HG03520 (cell line): ENCODE measurements around the gene CENPB.
"Not testable (repeated sequence)": the region's sequence is repeated elsewhere in the genome, so short reads cannot be mapped to it uniquely, and the experiment has no call there.

Experiments
- ATAC-seq: cut with Tn5 transposase; IDR thresholded peaks from one replicate; pipeline ENCODE4 v1.9.1; 2021; ENCODE audit warnings: mild to moderate bottlenecking, moderate library complexity; ENCODE audit not compliant: unreplicated experiment

CENPB gene

DNA sequence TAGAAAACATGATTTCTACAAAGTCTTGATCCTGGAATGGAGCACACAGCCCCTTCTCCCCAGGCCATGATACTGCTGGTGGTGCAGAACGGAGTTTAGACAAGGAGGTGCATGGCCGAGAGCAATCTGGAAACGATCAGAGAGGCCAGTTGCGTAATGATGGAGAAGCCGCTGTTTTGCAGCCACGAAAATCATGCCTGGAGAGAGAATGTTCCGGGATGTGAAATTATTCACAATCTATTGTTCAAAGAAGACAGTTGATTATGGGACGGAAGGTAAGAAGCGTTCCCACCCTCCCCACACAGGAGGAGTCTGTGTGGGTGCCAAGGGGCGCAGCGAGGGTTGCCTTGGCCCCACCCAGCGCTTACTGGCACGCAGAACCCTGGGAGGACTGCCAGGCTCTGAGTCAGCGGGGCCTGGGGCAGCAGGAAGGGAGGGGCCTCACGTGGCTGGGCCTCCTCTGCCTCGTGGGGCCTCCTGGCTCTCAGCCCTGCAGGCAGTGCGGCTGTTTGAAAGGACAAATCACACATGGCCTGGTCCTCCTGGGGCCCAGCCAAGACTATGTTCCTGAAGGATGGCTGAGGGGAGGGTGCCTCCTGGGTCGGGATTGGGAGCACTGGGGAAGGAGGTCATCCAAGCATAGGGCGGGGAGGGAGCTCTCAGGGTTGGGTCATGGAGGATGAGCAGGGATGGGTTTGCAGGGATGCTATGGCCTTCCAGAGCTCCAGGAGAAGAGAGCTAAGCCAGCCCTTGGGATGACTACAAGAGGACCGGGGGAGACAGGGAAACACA, 25.1 kb upstream of the CENPB start:
- ATAC-seq, result no peak

DNA sequence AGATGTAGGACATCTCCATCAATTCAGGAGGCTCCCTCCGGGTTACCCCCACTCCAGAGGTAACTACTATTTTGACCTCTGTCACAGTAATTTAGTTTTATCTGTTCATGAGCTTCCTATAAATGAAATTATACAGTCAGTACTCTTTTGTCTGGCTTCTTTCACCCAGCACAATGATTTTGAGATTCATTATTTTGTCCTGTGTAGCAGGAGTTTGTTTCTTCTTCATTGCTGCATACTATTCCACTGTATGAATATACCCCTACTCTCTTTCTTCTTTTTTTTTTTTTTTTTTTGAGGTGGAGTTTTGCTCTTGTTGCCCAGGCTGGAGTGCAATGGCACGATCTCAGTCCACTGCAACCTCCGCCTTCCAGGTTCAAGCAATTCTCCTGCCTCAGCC, 22.0 kb upstream of the CENPB start:
- ATAC-seq, result no peak

DNA sequence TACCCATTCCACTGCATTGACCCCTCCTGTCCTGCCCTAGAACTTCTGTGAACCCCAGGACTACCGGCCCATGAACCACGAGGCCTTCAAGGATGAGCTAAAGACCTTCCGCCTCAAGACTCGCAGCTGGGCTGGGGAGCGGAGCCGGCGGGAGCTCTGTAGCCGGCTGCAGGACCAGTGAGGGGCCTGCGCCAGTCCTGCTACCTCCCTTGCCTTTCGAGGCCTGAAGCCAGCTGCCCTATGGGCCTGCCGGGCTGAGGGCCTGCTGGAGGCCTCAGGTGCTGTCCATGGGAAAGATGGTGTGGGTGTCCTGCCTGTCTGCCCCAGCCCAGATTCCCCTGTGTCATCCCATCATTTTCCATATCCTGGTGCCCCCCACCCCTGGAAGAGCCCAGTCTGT, 18.2 kb upstream of the CENPB start:
- ATAC-seq, result no peak

DNA sequence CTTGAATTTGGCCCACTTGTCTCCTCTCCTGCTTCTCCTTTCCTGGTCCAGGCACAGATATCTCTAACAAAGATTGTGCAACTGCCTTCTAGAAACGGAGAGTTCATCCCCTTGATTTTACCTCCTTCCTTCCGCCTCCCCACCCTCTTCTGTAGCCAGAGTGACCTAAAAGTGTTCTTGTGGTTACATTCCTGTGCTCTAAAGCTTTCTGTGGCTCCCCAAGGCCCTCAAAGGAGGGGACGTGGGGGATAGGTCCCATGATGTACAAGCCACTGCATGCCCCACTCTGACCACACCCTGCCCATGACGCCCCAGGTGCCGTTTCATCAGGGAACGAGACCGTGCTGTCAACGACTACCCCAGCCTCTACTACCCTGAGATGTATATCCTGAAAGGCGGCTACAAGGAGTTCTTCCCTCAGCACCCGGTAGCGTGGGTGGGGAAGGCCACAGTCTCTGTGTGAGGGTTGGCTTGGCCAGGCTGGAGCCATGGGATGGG, 17.8 kb upstream of the CENPB start:
- no peak for ATAC-seq

DNA sequence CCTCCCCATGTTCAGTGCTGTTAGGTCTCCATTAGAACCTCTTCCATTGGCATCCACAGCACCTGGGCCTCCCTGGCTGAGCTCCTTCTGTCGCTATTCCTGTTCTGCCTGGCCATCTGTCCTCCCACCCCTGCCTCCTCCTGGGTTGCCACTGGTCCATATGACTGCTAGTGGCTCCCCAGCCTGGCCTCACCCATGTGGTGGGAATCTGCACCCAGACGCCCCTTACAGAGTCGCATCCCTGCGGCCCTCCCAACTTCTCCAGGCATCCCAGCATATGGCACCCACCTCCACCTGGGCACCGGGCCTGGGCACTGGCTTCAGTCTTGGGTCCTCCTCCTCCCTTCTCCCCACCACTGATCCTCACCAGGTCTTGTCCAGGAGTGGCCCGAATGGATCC, 17.3 kb upstream of the CENPB start:
- ATAC-seq, result no peak

DNA sequence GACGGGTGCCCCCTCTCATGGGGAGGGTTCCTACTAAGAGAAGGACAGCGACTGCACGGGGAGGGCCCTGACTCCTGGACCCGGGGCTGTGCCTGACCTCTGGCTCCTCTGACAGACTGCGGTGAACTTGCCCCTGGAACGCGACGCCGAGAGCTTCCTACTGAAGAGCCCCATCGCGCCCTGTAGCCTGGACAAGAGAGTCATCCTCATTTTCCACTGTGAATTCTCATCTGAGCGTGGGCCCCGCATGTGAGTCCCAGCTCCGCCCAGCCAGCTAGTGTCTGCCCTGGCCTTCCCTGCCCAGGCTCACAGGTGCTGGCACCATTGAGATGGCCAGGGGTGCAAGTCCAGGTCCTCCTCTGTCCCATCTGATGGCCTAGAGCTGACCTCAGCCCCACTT, 16.7 kb upstream of the CENPB start:
- no peak for ATAC-seq

DNA sequence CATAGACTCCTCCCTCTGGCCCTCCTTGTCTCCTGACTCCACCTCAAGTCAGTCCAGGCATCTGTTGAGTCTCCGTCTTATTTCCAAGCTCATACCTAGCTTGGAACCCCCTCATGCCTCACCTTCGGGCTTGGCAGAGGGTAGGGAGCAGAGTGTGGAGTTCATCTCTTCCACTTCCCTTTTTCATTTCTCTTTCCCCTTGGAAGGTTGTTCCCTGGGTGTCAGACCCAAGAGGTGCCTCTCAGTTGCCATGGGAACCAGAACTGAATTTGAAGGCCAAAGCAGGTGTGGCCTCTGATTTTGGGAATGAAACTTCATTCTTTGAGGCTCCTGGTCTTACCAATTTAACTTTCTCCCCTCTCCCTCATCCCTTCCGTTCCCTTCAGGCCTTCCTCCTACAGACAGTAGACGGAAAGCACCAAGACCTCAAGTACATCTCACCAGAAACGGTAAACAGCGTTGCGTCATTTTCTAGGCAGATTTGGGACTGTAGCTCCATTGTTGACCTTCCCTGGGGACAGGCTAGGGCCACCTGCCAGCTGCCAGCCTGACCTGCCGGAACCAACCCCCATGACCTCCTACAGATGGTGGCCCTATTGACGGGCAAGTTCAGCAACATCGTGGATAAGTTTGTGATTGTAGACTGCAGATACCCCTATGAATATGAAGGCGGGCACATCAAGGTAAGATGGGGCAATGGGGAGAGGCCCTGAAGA, 16.1 kb upstream of the CENPB start:
- no peak for ATAC-seq

DNA sequence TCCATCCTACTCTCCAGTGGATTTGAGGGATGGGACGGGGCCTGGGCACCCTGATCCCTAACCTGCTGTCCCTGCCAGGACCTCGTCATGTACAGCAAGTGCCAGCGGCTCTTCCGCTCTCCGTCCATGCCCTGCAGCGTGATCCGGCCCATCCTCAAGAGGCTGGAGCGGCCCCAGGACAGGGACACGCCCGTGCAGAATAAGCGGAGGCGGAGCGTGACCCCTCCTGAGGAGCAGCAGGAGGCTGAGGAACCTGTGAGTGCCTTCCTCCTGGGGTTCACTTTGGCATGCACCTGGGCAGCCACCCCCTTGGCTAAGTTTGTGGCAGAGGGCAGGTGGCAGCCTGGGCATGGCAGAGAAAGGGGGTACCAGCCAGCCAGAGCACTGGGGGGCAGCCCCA, 15.3 kb upstream of the CENPB start:
- no peak for ATAC-seq

DNA sequence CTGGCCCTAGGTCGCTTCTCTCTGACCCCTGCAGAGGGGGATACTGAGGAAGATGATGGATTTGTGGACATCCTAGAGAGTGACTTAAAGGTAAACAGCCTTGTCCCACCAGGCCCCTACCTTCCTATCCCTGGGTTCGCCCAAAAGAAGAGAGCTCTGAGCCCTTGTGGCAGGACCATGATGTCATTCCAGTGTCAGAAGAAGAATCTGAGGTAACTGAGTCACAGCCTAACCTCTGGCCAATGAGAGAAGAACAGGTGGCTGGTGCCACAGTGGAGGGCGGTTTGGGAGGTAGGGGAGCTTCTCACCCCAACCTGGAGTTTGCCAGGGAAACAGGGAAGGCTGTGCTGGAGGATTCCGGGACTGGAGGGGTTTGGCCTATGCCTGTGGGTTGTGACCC, 14.8 kb upstream of the CENPB start:
- no peak for ATAC-seq

DNA sequence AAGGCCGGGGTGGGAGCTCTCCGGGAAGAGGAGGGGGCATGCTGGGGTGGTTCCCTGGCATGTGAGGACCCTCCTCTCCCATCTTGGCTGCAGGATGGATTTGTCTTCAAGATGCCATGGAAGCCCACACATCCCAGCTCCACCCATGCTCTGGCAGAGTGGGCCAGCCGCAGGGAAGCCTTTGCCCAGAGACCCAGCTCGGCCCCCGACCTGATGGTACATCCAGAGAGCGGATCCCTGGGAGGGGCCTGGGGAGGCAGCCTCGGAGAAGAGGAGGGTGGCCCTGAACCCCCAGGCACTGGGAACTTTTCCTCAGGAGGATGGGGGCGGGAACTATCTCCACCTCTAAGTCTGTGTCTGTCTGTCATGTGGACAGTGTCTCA, 14.3 kb upstream of the CENPB start:
- no peak for ATAC-seq

DNA sequence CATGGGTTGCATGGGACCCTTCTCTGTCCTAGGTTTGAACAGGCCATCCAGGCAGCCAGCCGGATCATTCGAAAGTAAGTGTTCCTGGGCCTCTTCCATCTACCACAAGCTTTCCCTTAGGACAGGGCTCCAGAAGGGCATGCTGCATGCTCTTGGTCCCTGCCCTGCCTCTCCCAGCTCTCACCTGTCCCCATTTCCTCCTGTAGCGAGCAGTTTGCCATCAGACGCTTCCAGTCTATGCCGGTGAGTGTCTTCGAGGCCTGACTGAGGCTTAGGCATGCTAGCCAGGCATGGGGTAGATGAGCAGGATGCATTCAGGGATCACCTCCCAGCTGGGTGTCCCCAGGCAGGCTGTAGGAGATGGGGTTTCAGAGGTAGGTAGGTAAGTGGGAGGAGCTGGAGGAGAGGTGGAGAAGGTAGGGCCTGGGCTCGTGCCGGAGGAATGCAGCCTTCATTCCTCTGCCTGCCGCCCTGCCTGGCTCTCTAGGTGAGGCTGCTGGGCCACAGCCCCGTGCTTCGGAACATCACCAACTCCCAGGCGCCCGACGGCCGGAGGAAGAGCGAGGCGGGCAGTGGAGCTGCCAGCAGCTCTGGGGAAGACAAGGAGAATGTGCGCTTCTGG, 13.8 kb upstream of the CENPB start:
- ATAC-seq, result no peak

DNA sequence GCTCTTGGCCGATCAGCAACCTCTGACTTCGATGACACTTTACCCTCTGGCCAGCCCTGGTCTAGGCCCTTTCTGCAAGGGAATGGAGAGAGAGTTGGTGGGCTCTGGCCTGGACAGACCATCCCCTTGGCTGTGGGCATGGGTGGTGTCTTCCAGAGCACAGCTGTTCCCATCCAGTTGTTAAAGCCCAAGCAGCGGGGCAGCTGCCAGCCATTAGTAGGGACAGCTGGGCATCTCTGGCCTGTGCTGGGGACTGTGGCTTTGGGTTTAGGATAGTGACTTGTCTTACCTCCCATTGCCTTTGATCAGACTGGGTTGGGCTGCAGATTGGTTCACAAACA, 12.3 kb upstream of the CENPB start:
- no peak for ATAC-seq

DNA sequence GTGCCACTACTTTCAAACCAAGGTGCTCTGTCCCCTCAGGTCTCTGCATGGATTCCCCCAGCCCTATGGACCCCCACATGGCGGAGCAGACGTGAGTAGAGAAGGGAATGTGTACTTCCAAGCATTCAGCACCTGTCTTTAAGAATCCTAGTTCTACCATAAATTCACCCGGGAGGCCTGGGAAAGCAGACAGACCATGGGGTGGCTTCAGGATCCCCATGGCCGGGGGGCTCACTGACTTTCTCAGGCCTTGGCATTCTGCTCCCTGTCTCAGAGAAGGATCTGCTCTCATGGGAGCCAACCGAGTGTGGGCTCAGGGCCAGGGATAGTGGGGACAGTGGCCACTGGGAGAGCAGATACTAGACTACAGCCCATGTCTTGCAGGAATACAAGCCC, 11.8 kb upstream of the CENPB start:
- ATAC-seq, result no peak

DNA sequence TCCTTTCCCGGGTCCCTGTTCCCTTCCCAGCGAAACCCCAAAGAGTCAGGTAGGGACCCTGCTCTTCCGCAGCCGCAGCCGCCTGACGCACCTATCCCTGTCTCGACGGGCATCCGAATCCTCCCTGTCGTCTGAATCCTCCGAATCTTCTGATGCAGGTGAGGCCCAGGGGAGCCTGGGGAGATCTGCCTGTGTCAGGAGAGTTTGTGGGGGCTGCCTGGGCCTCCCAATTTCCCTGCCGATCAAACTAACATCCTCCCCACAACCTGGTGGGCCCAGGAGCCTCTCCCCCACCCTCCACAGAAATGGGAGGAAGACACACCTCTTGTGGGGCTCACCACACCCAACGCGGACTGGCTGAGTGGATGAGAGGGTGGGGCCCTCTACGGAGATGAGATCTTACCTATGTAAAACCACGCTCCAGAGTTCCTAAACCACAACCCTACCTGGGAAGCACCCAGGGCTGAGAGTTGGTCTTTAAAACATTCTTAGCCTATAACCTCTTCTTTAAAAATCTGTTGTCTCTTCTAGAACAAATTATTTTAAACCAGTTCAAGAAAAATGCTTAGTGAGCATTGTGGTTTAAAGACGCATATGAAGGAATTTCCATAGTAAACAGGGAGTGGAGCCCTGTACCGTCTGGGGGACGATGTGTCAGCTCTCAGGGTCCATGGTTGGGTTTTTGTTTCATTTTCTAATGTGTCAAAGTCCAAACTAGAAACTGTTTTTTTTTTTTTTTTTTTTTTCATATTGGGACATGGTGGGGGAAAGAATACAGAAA, 11.2 kb upstream of the CENPB start:
- no peak for ATAC-seq

DNA sequence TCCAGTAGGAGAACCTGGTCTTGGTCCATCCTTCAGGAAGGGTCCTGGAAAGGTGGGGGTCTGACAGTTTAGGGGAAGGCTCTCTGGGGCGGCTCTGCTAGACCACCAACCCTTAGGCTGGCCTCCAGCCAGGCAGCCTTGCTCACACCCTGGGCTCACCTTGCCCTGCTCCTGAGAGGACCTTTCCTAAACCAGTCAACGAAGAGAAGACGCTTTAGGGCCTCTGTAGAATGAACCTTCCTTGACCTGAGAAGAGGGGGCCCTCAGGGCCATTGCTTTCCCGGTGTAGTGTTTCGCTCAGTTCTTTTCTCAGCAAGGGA, 10.6 kb upstream of the CENPB start:
- ATAC-seq, result no peak

DNA sequence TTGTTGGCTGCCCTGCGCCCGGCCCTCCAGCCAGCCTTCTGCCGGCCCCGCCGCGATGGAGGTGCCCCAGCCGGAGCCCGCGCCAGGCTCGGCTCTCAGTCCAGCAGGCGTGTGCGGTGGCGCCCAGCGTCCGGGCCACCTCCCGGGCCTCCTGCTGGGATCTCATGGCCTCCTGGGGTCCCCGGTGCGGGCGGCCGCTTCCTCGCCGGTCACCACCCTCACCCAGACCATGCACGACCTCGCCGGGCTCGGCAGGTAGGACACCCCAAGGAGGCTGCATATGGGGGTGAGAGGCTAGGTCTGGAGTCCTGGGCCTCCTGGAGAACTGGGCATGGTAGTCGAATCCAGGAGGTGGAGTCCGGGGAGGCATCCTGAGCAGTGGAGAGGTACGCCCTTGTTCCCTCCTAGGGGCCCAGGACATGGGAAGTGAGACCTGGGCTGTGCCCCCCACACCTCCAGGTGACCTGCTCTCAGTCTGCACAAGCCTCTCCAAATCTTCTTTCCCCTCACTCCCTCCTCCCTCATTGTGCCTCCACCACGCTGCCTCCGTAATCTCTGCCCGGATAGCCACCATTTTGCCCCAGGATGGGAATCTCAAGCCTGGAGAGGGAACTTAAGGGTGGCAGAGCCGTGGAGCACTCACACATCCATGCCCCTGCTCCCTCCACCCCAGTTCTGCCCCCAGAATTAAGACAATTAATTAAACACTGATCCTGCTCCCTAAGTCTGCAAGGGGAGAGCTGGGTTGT, 10.1 kb upstream of the CENPB start:
- ATAC-seq, result peak; percentile 0

DNA sequence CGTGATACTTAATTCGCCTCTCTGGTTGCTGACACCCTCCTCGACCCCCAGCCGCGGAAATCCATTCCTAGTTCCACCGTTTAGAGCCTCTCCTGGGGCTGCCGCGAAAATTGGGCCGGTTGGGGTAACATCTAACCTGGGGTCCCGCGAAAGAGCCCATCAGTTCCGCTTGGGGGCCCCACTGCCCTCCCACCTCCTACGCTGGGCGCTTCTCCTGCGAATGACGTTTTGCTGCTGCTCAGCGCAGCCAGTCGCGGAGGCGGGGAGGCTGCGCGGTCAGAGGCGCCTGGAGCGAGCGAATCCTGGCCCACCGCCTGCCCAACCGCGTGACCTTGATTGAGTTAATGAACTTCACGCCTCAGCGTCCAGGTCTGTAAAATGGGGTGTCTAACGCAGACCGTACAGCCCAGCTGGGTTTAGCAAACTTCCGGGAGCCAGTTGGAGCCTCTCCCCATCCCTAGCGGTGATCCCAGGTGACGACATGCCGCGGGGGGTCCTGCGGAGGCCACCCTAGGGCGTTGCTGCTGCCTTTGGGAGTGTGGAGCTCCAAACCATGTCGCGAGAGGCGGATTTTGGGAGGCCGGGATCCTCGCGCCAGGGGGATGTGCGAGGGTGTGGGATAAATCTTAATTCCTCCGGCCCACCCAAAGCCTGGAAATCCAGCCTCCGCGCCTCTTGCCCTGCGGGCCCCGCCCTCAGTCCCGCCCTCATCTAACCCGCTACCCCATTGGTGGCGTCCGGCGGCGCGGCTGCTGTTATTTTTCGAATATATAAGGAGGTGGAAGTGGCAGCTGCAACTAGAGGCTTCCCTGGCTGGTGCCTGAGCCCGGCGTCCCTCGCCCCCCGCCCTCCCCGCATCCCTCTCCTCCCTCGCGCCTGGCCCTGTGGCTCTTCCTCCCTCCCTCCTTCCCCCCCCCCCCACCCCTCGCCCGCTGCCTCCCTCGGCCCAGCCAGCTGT, 9.2 kb upstream of the CENPB start, which contains the start of gene CDC25B:
Gene CDC25B (plus strand): TSS at position 800 of the 958 bp plus-strand sequence. CDS start 222 bp downstream, outside the sequence.
- ATAC-seq, result peak; percentile 58

DNA sequence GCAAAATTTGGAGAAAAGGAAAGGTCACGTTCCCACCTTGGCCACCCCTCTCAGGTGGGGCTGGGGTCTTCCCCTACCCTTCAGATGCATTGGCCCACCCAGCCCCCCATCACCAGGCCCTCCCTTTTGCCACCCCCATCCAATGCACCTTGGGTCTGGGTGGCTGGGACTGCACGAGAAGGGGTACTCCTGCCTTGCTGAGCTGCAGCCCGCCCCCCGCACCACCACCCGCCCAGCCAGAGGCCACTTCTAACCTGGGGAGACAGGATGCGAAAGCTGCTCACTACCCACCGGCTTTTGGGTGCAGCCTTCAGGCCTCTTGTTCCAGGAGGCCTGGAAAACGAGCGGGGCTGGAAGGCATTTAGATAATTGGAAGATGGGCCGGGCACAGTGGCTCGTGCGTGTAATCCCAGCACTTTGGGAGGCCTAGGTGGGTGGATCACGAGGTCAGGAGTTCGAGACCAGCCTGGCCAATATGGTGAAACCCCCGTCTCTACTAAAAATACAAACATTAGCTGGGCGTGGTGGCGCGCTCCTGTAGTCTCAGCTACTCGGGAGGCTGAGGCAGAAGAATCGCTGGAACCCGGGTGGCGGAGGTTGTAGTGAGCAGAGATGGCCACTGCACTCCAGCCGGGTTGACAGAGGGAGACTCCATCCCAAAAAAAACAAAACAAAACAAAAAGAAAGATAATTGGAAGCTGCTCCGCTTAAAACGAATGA, 8.3 kb upstream of the CENPB start:
- ATAC-seq, result no peak

DNA sequence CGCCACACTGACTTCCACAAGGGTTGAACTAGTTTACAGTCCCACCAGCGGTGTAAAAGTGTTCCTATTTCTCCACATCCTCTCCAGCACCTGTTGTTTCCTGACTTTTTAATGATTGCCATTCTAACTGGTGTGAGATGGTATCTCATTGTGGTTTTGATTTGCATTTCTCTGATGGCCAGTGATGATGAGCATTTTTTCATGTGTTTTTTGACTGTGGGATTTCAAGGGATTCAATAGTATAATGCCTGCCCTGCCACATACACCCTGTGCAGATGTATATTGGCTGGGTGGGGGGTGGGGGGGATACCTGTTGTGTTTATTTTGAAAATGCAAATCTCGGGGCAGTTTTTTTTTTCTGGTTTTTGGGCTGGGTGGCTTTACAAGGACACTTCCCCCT, 7.6 kb upstream of the CENPB start:
- ATAC-seq, result not testable (repeated sequence)
